ENCODE measurements around the gene PLIN3. TPM values are rescaled to one million over a fixed set of nuclear protein-coding genes. Genes with fewer than 3 reads are reported as not detected.

Gene PLIN3
- total and polyA plus RNA-seq, 11 donors: 10.0 to 102 (median 22.9) TPM

DNA sequence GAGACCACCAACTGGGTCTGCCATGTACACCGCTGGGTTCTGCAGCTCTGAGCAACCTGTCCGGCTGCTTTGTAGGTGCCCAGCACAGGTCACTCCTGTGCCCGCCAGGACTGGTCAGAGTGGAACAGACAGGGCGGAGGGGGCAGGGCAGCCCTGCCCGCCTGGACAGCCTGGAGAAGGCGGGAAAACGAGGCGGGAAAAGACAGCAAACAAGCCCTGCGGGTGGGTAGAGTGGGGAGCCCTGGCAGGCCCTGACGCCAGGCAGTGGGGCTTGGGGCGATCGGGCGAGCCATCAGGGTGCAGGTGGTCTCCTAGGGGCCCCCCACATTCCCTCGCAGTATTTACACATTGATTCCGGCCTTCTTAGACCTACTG is 41.3 kb upstream of the PLIN3 start:
- Histone ChIP-seq H3K9me3 (no peaks in the 10 kb centered on the region), H3K27ac (no peak overlapping the region), H3K36me3 (no peaks in the 10 kb centered on the region), H3K27me3 (peaks cover 0 to 10% (median 0%) of the 10 kb centered on the region in 9 donors), H3K4me1 (peaks cover 4 to 39% (median 20%) of the 10 kb centered on the region in 12 donors), H3K4me3 (no peak overlapping the region)
- WGBS, 4 donors: 88 to 91% (median 90%) methylated on average over 15 of the region's 15 CpGs
- ATAC-seq (no peak), DNase-seq (no peak)
- TF ChIP-seq, protein P1, sequence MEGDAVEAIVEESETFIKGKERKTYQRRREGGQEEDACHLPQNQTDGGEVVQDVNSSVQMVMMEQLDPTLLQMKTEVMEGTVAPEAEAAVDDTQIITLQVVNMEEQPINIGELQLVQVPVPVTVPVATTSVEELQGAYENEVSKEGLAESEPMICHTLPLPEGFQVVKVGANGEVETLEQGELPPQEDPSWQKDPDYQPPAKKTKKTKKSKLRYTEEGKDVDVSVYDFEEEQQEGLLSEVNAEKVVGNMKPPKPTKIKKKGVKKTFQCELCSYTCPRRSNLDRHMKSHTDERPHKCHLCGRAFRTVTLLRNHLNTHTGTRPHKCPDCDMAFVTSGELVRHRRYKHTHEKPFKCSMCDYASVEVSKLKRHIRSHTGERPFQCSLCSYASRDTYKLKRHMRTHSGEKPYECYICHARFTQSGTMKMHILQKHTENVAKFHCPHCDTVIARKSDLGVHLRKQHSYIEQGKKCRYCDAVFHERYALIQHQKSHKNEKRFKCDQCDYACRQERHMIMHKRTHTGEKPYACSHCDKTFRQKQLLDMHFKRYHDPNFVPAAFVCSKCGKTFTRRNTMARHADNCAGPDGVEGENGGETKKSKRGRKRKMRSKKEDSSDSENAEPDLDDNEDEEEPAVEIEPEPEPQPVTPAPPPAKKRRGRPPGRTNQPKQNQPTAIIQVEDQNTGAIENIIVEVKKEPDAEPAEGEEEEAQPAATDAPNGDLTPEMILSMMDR (IDR thresholded peaks at IDR 0.05): no peak
- TF ChIP-seq POLR2A (IDR thresholded peaks at IDR 0.05): no peak
- intact Hi-C loops (cut with DNase I): no loop called here

DNA sequence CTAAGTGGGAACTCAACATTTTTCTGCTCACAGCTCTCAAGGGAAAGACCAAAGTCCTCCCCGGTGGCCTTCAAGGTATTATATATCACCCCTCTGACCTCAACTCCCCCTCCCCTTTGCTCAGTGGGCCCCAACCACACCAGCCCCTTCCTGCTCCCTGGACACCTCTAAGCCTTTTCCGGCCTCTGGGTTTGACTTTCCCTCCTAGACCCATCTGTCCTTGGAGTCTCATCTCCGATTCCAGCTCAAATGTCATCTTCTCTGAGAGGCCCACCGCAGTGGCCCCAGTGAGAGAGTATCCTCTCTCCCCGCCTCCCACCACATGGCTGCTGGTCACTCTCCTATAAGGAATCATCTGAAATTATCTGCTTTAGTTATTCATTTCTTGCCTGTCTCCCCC is 40.9 kb upstream of the PLIN3 start:
- TF ChIP-seq, protein P1 (IDR thresholded peaks at IDR 0.05): no peak
- no peak for TF ChIP-seq POLR2A (IDR thresholded peaks at IDR 0.05)
- intact Hi-C loops (cut with DNase I): no loop called here
- DNase-seq: no peak
- ATAC-seq: no peak
- Histone ChIP-seq H3K4me3 (no peak overlapping the region), H3K9me3 (no peaks in the 10 kb centered on the region), H3K27ac (no peak overlapping the region), H3K27me3 (peaks cover 0 to 10% (median 0%) of the 10 kb centered on the region in 9 donors), H3K36me3 (no peaks in the 10 kb centered on the region), H3K4me1 (peaks cover 4 to 35% (median 20%) of the 10 kb centered on the region in 12 donors)
- 79 to 86% (median 82%) methylated on average over 5 of the region's 5 CpGs for WGBS, 4 donors

DNA sequence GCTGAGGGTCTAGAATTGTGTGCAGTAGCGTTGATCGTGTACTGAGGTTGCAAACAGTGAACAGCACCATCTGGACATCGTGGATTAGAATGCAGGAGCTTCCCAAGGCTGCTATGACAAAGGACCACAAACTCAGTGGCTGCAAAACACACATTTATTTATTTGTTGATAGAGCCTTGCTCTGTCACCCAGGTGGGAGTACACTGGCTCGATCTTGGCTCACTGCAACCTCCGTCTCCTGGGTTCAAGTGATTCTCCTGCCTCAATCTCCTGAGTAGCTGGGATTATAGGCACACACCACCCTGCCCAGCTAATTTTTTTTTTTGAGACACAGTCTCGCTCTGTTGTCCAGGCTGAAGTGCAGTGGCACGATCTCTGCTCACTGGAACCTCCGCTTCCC is 39.5 kb upstream of the PLIN3 start:
- intact Hi-C loops (cut with DNase I): no loop called here
- ATAC-seq (no peak), DNase-seq (no peak)
- Histone ChIP-seq H3K9me3 (no peaks in the 10 kb centered on the region), H3K4me3 (no peak overlapping the region), H3K27me3 (peaks cover 0 to 10% (median 0%) of the 10 kb centered on the region in 9 donors), H3K36me3 (no peaks in the 10 kb centered on the region), H3K27ac (no peak overlapping the region), H3K4me1 (peaks cover 4 to 26% (median 20%) of the 10 kb centered on the region in 12 donors)
- no peak for TF ChIP-seq POLR2A (IDR thresholded peaks at IDR 0.05)
- 83 to 90% (median 87%) methylated on average over 8 of the region's 8 CpGs for WGBS, 4 donors

- intact Hi-C loops (cut with DNase I): no loop called here
Measured at GRCh38 chr19:4904481-4904880, 37.0 kb upstream of the PLIN3 start.

More at GRCh38 chr19:4904481-4904880, 37.0 kb upstream of the PLIN3 start:
- peaks cover 0 to 9% (median 0%) of the 10 kb centered on the region in 9 donors for H3K27me3 ChIP-seq
- WGBS, 4 donors: 74 to 85% (median 80%) methylated on average over 3 of the region's 3 CpGs
- H3K36me3 ChIP-seq: no peaks in the 10 kb centered on the region
- H3K4me3 ChIP-seq: no peak overlapping the region
- no peaks in the 10 kb centered on the region for H3K9me3 ChIP-seq
- DNase-seq: no peak
- peaks cover 2 to 15% (median 4%) of the 10 kb centered on the region in 12 donors for H3K4me1 ChIP-seq
- H3K27ac ChIP-seq: no peak overlapping the region
- ATAC-seq: no peak
- no peak for TF ChIP-seq POLR2A (IDR thresholded peaks at IDR 0.05)
- TF ChIP-seq, protein P1 (IDR thresholded peaks at IDR 0.05): no peak
